Pancreas (tissue), 10 donors: ENCODE measurements around the gene CEP250. TPM values are rescaled to one million over a fixed set of nuclear protein-coding genes. Genes with fewer than 3 reads are reported as not detected.
A peak's percentile ranks its signal among the peaks of the same experiment; 100 is the strongest.
"Not testable (repeated sequence)": the region's sequence is repeated elsewhere in the genome, so short reads cannot be mapped to it uniquely, and the experiment has no call there.

Experiments
- ATAC-seq, 4 donors: fragments of 200-7000 bp; cut with Tn5 transposase; one replicate each; pipeline versions ENCODE4 v1.8.0 to v1.9.1; 2020; ENCODE audit warnings: mild to moderate bottlenecking in 4 of 4, moderate library complexity in 4 of 4
- DNase-seq, 6 donors: peaks; one replicate each; pipeline ENCODE4 v3.0.0-alpha.2; 2020
- FAIRE-seq: peaks from 2 replicates; lab custom pipeline; 2012; peaks lifted over from hg19 to GRCh38; lab: Jason Lieb, UNC
- H3K27ac ChIP-seq, 4 donors: fragments of 200-600 bp; sonication (generic); 1 replicate in 3 of 4; 2 replicates in 1 of 4; pipeline versions ENCODE4 v1.5.0 to v1.8.0; 2020
- H3K27me3 ChIP-seq, 4 donors: fragments of 200-600 bp; one replicate each; pipeline ENCODE4 v1.8.0; 2021
- H3K36me3 ChIP-seq, 3 donors: fragments of 200-600 bp; sonication (generic) in 1 of 3; one replicate each; pipeline versions ENCODE4 v1.5.0 to v1.8.0; 2020 to 2021
- H3K4me1 ChIP-seq, 3 donors: fragments of 200-600 bp; one replicate each; pipeline ENCODE4 v1.8.0; 2021
- H3K4me3 ChIP-seq, 4 donors: fragments of 200-600 bp; sonication (generic) in 2 of 4; one replicate each; pipeline versions ENCODE4 v1.5.0 to v1.8.0; 2020 to 2021
- H3K9me3 ChIP-seq, 4 donors: fragments of 200-600 bp; one replicate each; pipeline ENCODE4 v1.8.0; 2021
- WGBS, 2 donors: extraction: QIAGEN DNeasy Blood & Tissue Kit; methylation state at CpG; one replicate each; pipeline ENCODE4 v1.1.7; 2013; 5-methylcytosine and 5-hydroxymethylcytosine counted together
- intact Hi-C, 3 donors: fragments of 100-400 bp; cut with DNase I; formaldehyde crosslinking; loops; one replicate each; pipeline versions ENCODE4 v1.11.1 to v1.14.2; 2022
- polyA plus RNA-seq, 2 donors: library from polyadenylated mRNA; stranded (reverse); fragments of 200-250 nt; gene quantifications; one replicate each; pipeline ENCODE4 v1.2.3, GENCODE V29; 2013
- total RNA-seq, 6 donors: library from RNA; stranded (reverse); fragmentation: NEBNext Ultra II Directional in 4 of 6; extraction: Animal tissue kit (Norgen Biotek cat#: 25700) in 4 of 6; gene quantifications; one replicate each; pipeline versions ENCODE4 v1.2.1 to v1.2.4, GENCODE V29; 2021 to 2023
- TF ChIP-seq, protein P1 (sequence below), 4 donors: fragments of 200-600 bp; sonication (generic) in 3 of 4; IDR thresholded peaks; one replicate each; pipeline versions ENCODE4 v1.5.0 to v1.8.0; 2021; ENCODE audit warnings: antibody characterized with exemption in 4 of 4
- donor health status: healthy with polysubstance abuse.
- donor health status: DM: no; HTN: no; CAD: no; lungs with moderate emphysema.
- donor health status: DM: no; HTN: no; CAD: no.
- donor health status: control.
- donor health status: control.
- donor health status: Bipolar disorder and iron deficiency.
- donor health status: DM: yes; HTN: yes; CAD: no.
- donor health status: DM: no; HTN: no; CAD: no.
- donor health status: DM: no; HTN: no; CAD: no.
- donor health status: DM: yes; HTN: yes; CAD: no.

CEP250 gene
- total and polyA plus RNA-seq, 8 donors: 4.5 to 16.2 (median 10.0) TPM

DNA sequence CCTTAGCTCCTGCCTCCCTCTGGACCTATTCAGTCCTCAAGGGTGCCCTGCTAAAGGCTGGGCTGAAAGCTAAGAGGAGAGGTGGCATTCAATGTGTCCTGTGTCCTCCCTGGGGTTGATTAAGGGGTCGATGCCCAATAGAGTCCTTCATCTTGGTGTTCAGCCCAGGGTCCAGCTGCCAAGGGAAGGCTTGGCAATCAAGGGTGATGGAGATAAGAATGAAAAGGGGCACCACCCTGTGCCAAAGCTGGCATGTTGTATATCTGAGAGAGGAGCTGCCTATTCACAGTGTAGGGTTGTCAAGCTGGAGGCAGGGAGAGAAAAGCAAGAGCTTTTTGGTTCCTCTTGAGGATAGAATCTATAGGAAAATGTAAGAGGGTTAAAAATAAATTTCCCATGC, 61.7 kb downstream of the CEP250 start:
- H3K4me3 ChIP-seq: no peak overlapping the region
- no peaks in the 10 kb centered on the region for H3K4me1 ChIP-seq
- ATAC-seq (no peak), FAIRE-seq (no peak), DNase-seq (no peak)
- no peaks in the 10 kb centered on the region for H3K9me3 ChIP-seq
- TF ChIP-seq, protein P1, sequence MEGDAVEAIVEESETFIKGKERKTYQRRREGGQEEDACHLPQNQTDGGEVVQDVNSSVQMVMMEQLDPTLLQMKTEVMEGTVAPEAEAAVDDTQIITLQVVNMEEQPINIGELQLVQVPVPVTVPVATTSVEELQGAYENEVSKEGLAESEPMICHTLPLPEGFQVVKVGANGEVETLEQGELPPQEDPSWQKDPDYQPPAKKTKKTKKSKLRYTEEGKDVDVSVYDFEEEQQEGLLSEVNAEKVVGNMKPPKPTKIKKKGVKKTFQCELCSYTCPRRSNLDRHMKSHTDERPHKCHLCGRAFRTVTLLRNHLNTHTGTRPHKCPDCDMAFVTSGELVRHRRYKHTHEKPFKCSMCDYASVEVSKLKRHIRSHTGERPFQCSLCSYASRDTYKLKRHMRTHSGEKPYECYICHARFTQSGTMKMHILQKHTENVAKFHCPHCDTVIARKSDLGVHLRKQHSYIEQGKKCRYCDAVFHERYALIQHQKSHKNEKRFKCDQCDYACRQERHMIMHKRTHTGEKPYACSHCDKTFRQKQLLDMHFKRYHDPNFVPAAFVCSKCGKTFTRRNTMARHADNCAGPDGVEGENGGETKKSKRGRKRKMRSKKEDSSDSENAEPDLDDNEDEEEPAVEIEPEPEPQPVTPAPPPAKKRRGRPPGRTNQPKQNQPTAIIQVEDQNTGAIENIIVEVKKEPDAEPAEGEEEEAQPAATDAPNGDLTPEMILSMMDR (IDR thresholded peaks at IDR 0.05): no peak
- 29 to 30% methylated on average over 1 of the region's 1 CpG for WGBS, 2 donors
- no peak overlapping the region for H3K27ac ChIP-seq
- no peaks in the 10 kb centered on the region for H3K36me3 ChIP-seq
- H3K27me3 ChIP-seq: no peaks in the 10 kb centered on the region
- intact Hi-C loops: no loop called here

DNA sequence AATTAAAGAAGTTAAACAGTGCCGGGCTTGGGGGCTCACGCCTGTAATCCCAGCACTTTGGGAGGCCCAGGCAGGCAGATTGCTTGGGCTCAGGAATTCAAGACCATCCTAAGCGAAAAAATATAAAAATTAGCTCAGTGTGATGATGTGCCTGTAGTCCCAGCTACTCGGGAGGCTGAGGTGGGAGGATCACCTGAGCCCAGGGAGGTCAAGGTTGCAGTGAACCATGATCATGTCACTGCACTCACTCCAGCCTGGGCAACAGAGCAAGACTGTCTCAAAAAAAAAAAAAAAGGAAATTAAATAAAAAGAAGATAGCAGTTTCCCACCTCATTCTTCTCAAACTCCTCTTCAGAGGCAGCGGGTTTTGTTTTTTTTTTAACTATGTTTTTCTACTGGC, 62.4 kb downstream of the CEP250 start:
- H3K9me3 ChIP-seq, H3K4me1 ChIP-seq, intact Hi-C loops, H3K27me3 ChIP-seq, H3K4me3 ChIP-seq, H3K27ac ChIP-seq, DNase-seq, ATAC-seq, FAIRE-seq, H3K36me3 ChIP-seq: not testable (repeated sequence)
- 87 to 89% methylated on average over 5 of the region's 5 CpGs for WGBS, 2 donors

DNA sequence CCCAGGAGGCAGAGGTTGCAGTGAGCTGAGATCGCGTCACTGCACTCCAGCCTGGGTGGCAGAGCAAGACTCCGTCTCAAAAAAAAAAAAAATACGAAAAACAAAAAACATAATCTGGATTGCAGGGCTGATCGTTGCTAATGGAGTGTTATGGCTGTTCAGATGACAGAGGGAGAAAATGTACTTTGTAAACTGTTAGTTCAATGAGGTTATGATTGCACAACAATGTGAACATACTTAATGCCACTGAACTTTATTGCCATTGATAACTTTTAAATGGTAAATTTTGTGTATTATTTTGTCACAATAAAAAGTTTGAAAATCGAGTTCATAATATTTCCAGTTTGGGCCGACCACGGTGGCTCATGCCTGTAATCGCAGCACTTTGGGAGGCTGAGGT, 63.6 kb downstream of the CEP250 start:
- no peak overlapping the region for H3K27ac ChIP-seq
- intact Hi-C loops: no loop called here
- WGBS, 2 donors: 81 to 83% methylated on average over 9 of the region's 9 CpGs
- ATAC-seq: no peak
- H3K27me3 ChIP-seq: no peaks in the 10 kb centered on the region
- no peaks in the 10 kb centered on the region for H3K4me1 ChIP-seq
- no peak for FAIRE-seq
- H3K4me3 ChIP-seq: no peak overlapping the region
- TF ChIP-seq, protein P1 (IDR thresholded peaks at IDR 0.05): no peak
- no peaks in the 10 kb centered on the region for H3K9me3 ChIP-seq
- no peaks in the 10 kb centered on the region for H3K36me3 ChIP-seq
- DNase-seq: no peak

DNA sequence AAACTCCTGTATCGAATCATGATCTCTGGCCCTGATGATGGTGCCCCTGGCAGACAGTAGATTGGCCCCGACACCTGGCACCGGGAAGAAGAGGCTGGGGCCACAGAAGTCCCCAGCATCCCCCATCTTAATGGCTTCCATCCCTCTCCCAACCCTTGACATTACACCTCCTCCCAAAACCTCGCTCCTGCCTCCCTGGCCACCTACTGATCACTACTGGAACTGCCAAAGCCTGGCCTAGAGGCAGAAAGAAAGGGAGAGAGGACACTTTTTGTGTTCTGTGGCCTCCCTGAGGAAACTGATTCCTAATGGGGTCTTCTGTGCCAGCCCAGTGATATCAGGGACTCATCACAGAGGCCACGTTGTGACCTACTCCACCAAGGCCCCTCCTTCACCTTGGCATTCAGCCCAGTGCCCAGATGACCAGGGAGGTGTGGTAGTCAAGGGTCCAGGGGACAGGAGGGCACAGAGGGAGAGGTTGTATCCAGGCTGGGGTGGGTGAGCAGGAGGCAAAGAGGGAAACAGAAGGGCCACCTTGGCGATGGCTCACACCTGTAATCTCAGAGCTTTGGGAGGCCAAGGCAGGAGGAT, 68.0 kb downstream of the CEP250 start:
- TF ChIP-seq, protein P1 (IDR thresholded peaks at IDR 0.05): peak; percentile 14 to 35 (median 32)
- intact Hi-C loops: no loop called here
- Histone ChIP-seq H3K4me1 (no peaks in the 10 kb centered on the region), H3K9me3 (no peaks in the 10 kb centered on the region), H3K27me3 (no peaks in the 10 kb centered on the region), H3K27ac (no peak overlapping the region), H3K4me3 (no peak overlapping the region), H3K36me3 (no peaks in the 10 kb centered on the region)
- no peak for FAIRE-seq
- peak in 3 of 4 donors; percentile 44 to 62 (median 58) for ATAC-seq
- DNase-seq: no peak
- 67 to 72% methylated on average over 6 of the region's 6 CpGs for WGBS, 2 donors

DNA sequence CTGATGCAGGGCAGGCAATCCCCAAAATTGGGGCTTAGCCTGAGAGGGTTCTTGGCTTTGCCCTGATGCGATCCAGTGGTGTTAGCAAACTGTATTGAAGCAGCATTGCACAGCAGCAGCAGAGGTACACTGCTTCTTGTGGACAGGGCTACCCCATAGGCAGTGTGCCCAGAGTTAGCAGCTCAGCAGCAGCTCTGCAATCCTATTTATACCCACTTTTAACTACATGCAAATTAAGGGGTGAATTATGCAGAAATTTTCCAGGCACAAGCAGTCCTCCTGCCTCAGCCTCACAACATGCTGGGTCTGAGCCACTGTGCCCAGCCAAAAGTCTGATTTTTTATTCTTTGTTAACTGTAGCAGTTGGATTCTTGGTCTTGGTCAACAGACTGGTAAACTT, 70.2 kb downstream of the CEP250 start:
- Histone ChIP-seq H3K4me1 (no peaks in the 10 kb centered on the region), H3K4me3 (no peak overlapping the region), H3K27ac (no peak overlapping the region), H3K9me3 (no peaks in the 10 kb centered on the region), H3K36me3 (no peaks in the 10 kb centered on the region), H3K27me3 (no peaks in the 10 kb centered on the region)
- WGBS, 2 donors: 92 to 100% methylated on average over 1 of the region's 1 CpG
- FAIRE-seq (no peak), DNase-seq (no peak), ATAC-seq (no peak)
- intact Hi-C loops: no loop called here
- TF ChIP-seq, protein P1 (IDR thresholded peaks at IDR 0.05): no peak
